AG04450 (cell line): Measurements from ENCODE around the gene CGB3. TPM values are rescaled to one million over a fixed set of nuclear protein-coding genes. Genes with fewer than 3 reads are reported as not detected.
"Not testable (repeated sequence)": the region's sequence is repeated elsewhere in the genome, so short reads cannot be mapped to it uniquely, and the experiment has no call there.

ENCODE experiments used
- CTCF ChIA-PET: fragments of 300-600, 350-600 bp; formaldehyde crosslinking; extraction: SDS; loops from one replicate; lab custom pipeline; 2022; ENCODE audit warnings: antibody characterized with exemption, inconsistent platforms; lab: Charles Lee
- POLR2A ChIA-PET: fragments of 350-600 bp; formaldehyde crosslinking; extraction: SDS; loops from one replicate; lab custom pipeline; 2021; ENCODE audit warnings: antibody characterized with exemption, inconsistent platforms; lab: Yijun Ruan, JAX
- DNase-seq: peaks from one replicate; pipeline ENCODE4 v3.0.0-alpha.2; 2011; ENCODE audit warnings: low read depth, low spot score
- H3K27ac ChIP-seq: one replicate; pipeline ENCODE4 v1.5.1; 2012; ENCODE audit warnings: low read depth, low read length, control low read depth
- H3K27me3 ChIP-seq: one replicate; pipeline ENCODE4 v1.6.0; 2012; ENCODE audit warnings: low read length; ENCODE audit not compliant: control insufficient read depth, insufficient read depth
- H3K4me3 ChIP-seq: 2 replicates; pipeline ENCODE4 v1.5.1; 2011; ENCODE audit warnings: mild to moderate bottlenecking, low read depth, low read length, control low read depth
- H3K9me3 ChIP-seq: 2 replicates; pipeline ENCODE4 v1.5.1; 2012; ENCODE audit warnings: low read length; ENCODE audit not compliant: control insufficient read depth, insufficient read depth
- polyA plus RNA-seq: library from polyadenylated mRNA; depleted of rRNA; stranded (reverse); fragments of >200 nt; gene quantifications from 2 replicates; pipeline ENCODE4 v1.2.3, GENCODE V29; 2011
- TF ChIP-seq, protein P1 (sequence below): IDR thresholded peaks from 2 replicates; pipeline ENCODE4 v1.5.1; 2011; ENCODE audit warnings: low read depth, low read length, control low read depth, inconsistent platforms

The CGB3 gene
- polyA plus RNA-seq, 1 experiment, result not detected

DNA sequence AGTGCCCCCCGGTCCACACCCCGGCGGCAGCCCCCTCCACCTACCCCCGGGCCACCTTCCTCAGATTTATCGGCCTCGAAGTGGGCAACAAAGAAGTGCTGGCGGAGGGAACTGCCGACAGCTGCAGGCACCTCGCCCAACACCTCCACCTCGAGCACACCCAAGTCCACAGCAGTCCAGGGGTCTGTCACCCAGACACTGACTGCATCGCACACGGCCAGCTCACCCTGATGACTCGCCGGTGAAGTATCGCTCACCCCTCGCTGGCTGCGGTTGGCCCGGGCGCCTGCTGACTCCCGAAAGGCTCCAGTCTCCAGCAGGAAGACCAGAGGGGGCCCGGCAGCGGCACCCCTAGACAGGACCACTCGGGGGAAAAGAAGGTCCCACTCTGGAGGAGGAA, 1.5 kb upstream of the CGB3 start:
- H3K27me3 ChIP-seq, CTCF ChIA-PET, H3K4me3 ChIP-seq, H3K27ac ChIP-seq, DNase-seq, POLR2A ChIA-PET, H3K9me3 ChIP-seq: not testable (repeated sequence)

DNA sequence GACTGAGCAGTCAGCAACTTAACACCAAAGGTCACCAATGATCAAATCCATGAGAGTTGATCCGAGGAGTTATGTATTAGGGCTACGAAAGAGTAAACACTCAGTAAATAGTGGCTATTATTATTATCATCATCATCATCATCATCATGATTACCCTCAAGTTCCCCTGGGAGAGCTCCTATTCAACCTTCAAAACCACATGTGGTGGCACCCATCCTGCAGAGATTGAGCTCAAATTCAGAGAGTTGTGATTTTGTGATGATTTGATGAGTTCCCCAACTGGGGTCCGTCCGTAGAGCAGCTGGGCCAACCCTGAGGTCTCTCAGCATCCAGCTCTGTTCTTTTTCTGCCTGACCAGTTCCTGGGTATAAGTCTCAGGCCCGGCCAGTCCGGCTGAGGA, 955 bp upstream of the CGB3 start:
- H3K4me3 ChIP-seq, H3K27ac ChIP-seq, DNase-seq, POLR2A ChIA-PET, H3K27me3 ChIP-seq, CTCF ChIA-PET, H3K9me3 ChIP-seq: not testable (repeated sequence)

- Histone ChIP-seq H3K9me3 (no peaks in the 10 kb centered on the region; the same call in 1 of the 2 replicates), H3K27ac (no peak overlapping the region), H3K4me3 (no peak overlapping the region), H3K27me3 (no peaks in the 10 kb centered on the region)
- TF ChIP-seq, protein P1, sequence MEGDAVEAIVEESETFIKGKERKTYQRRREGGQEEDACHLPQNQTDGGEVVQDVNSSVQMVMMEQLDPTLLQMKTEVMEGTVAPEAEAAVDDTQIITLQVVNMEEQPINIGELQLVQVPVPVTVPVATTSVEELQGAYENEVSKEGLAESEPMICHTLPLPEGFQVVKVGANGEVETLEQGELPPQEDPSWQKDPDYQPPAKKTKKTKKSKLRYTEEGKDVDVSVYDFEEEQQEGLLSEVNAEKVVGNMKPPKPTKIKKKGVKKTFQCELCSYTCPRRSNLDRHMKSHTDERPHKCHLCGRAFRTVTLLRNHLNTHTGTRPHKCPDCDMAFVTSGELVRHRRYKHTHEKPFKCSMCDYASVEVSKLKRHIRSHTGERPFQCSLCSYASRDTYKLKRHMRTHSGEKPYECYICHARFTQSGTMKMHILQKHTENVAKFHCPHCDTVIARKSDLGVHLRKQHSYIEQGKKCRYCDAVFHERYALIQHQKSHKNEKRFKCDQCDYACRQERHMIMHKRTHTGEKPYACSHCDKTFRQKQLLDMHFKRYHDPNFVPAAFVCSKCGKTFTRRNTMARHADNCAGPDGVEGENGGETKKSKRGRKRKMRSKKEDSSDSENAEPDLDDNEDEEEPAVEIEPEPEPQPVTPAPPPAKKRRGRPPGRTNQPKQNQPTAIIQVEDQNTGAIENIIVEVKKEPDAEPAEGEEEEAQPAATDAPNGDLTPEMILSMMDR, result no peak
- DNase-seq, result no peak
- POLR2A ChIA-PET, result no interaction called here
- CTCF ChIA-PET, result interaction anchor here (0.9 kb wide), 1 partner anchor 22 kb away, joined by 3 read pairs; no protein-coding TSS in a partner anchor
Observed at GRCh38 chr19:49022116-49022515, 2.0 kb downstream of the CGB3 start.

- ChIA-PET POLR2A (no interaction called here), CTCF (interaction anchor here (0.9 to 3.7 kb wide), 2 partner anchors 21 to 22 kb away, joined by 3 to 28 read pairs; no protein-coding TSS in a partner anchor)
- Histone ChIP-seq H3K9me3 (no peaks in the 10 kb centered on the region; the same call in 1 of the 2 replicates), H3K4me3 (no peak overlapping the region), H3K27ac (no peak overlapping the region), H3K27me3 (no peaks in the 10 kb centered on the region)
- TF ChIP-seq, protein P1, result no peak
- DNase-seq, result no peak
Observed at GRCh38 chr19:49020931-49021895, 2.9 kb downstream of the CGB3 start.

GRCh38 chr19:49020342-49020741, 3.8 kb downstream of the CGB3 start:
- H3K9me3 ChIP-seq, result no peaks in the 10 kb centered on the region; the same call in 1 of the 2 replicates

More at GRCh38 chr19:49020342-49020741, 3.8 kb downstream of the CGB3 start:
- Histone ChIP-seq H3K27me3 (no peaks in the 10 kb centered on the region), H3K4me3 (no peak overlapping the region), H3K27ac (no peak overlapping the region)
- TF ChIP-seq, protein P1, result no peak
- CTCF ChIA-PET, result interaction anchor here (1.5 to 3.7 kb wide), 2 partner anchors 22 to 27 kb away, joined by 6 to 28 read pairs; partner anchors contain the start of genes GYS1 and RUVBL2
- no peak for DNase-seq
- POLR2A ChIA-PET, result no interaction called here
